ENCODE measurements around the gene PRRG2.

Gene PRRG2

DNA sequence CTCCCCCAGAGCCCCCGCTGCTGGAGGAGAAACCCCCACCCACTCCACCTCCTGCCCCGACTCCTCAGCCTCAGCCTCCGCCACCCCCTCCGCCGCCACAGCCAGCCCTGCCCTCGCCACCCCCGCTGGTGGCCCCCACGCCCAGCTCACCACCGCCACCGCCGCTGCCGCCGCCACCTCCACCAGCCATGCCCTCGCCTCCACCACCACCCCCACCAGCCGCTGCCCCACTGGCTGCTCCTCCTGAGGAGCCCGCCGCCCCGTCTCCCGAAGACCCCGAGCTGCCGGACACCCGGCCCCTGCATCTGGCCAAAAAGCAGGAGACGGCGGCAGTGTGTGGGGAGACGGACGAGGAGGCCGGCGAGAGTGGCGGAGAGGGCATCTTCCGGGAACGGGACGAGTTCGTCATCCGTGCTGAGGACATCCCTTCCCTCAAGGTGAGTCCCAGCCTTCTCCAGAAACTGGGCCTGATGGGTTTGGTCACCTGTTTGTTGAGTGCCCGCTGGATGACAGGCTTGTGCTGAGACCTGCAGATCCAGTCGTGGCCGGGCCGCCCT is 20.4 kb downstream of the PRRG2 start:
- H3K4me2 ChIP-seq (ENCODE audit: low read length) = no peak overlapping the region
- no peaks in the 10 kb centered on the region for H3K36me3 ChIP-seq (ENCODE audit: control insufficient read depth, insufficient read depth, low read length)
- no peak overlapping the region for H3K4me3 ChIP-seq (ENCODE audit: low read depth, low read length)
- no peak overlapping the region for H2AFZ ChIP-seq
- H3K4me1 ChIP-seq = no peaks in the 10 kb centered on the region
- H3K27ac ChIP-seq = no peak overlapping the region
- TF ChIP-seq, protein P1, sequence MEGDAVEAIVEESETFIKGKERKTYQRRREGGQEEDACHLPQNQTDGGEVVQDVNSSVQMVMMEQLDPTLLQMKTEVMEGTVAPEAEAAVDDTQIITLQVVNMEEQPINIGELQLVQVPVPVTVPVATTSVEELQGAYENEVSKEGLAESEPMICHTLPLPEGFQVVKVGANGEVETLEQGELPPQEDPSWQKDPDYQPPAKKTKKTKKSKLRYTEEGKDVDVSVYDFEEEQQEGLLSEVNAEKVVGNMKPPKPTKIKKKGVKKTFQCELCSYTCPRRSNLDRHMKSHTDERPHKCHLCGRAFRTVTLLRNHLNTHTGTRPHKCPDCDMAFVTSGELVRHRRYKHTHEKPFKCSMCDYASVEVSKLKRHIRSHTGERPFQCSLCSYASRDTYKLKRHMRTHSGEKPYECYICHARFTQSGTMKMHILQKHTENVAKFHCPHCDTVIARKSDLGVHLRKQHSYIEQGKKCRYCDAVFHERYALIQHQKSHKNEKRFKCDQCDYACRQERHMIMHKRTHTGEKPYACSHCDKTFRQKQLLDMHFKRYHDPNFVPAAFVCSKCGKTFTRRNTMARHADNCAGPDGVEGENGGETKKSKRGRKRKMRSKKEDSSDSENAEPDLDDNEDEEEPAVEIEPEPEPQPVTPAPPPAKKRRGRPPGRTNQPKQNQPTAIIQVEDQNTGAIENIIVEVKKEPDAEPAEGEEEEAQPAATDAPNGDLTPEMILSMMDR (IDR thresholded peaks at IDR 0.05) = no peak
- peaks cover 57% of the 10 kb centered on the region for H3K79me2 ChIP-seq
- H3K9ac ChIP-seq = no peak overlapping the region
- no peaks in the 10 kb centered on the region for H3K27me3 ChIP-seq (ENCODE audit: control insufficient read depth, insufficient read depth, low read length)
- no peaks in the 10 kb centered on the region for H3K9me3 ChIP-seq (ENCODE audit: control insufficient read depth, low read length)

DNA sequence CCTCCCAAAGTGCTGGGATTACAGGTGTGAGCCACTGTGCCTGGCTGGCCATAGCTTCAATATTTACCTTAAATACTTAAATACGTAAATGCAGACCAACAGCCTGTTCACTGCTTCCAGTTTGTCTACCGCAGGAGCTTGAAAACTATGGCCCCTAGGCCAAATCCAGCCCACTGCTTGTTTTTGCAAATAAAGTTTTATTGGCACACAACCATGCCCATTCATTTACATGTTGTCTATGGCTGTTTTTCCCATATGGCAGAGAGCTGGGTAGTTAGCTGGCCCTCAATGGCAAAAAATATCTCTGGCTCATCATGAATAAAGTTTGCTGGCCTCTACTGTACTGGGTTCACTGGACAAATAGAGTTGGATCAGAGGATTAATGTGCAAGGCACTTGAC is 21.7 kb downstream of the PRRG2 start:
- no peaks in the 10 kb centered on the region for H3K4me1 ChIP-seq
- H2AFZ ChIP-seq = no peak overlapping the region
- TF ChIP-seq, protein P1 (IDR thresholded peaks at IDR 0.05) = no peak
- H3K27ac ChIP-seq = no peak overlapping the region
- no peaks in the 10 kb centered on the region for H3K9me3 ChIP-seq (ENCODE audit: control insufficient read depth, low read length)
- H3K4me2 ChIP-seq (ENCODE audit: low read length) = no peak overlapping the region
- H3K9ac ChIP-seq = no peak overlapping the region
- H3K36me3 ChIP-seq (ENCODE audit: control insufficient read depth, insufficient read depth, low read length) = no peaks in the 10 kb centered on the region
- peaks cover 69% of the 10 kb centered on the region for H3K79me2 ChIP-seq
- H3K4me3 ChIP-seq (ENCODE audit: low read depth, low read length) = no peak overlapping the region
- H3K27me3 ChIP-seq (ENCODE audit: control insufficient read depth, insufficient read depth, low read length) = no peaks in the 10 kb centered on the region

DNA sequence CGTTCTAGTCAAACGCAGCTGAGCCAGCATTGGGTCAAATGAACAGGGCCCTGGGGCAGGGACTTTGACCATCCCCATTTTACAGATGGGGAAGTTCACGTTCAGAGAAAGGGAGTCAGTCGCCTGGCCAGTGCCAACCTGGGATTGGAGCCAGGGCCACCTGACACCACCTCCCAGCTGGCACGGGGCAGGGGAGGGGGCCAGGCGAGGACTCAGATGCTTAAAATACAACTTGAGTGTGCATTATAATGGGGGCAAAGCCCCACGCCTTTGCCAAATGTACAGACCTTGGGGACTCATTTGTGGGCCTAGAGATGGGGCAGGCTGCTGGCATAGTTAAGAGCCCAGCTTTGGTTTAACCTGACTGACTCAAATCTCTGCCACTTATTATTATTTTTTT is 24.5 kb downstream of the PRRG2 start:
- H3K4me2 ChIP-seq (ENCODE audit: low read length) = no peak overlapping the region
- H3K9ac ChIP-seq = no peak overlapping the region
- H3K27me3 ChIP-seq (ENCODE audit: control insufficient read depth, insufficient read depth, low read length) = no peaks in the 10 kb centered on the region
- no peaks in the 10 kb centered on the region for H3K4me1 ChIP-seq
- TF ChIP-seq, protein P1 (IDR thresholded peaks at IDR 0.05) = no peak
- peaks cover 79% of the 10 kb centered on the region for H3K79me2 ChIP-seq
- no peak overlapping the region for H3K27ac ChIP-seq
- no peak overlapping the region for H3K4me3 ChIP-seq (ENCODE audit: low read depth, low read length)
- H3K36me3 ChIP-seq (ENCODE audit: control insufficient read depth, insufficient read depth, low read length) = no peaks in the 10 kb centered on the region
- H2AFZ ChIP-seq = no peak overlapping the region
- no peaks in the 10 kb centered on the region for H3K9me3 ChIP-seq (ENCODE audit: control insufficient read depth, low read length)

DNA sequence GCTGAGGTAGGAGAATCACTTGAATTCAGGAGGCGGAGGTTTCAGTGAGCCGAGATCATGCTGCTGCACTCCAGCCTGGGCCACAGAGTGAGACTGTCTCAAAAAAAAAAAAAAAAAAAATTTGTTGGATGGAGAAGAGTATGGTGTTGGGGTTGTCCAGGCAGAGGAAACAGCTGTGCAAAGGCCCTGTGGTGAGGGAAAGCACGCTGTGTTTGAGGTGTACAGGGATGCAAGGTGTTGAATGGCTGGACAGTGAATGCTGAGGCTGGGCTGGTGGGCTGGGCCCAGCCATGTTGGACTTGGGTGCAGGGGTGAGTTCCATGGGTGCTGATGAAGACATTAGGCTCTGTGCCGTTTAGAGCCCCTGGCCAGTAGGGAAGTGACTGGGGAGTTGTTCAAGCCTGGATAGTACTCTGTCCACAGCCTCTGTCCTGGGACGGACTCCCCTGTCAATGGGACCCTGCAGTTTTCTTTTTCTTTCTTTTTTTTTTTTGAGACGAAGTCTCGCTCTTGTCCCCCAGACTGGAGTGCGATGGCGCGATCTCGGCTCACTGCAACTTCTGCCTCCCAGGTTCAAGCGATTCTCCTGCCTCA is 28.5 kb downstream of the PRRG2 start:
- Histone ChIP-seq H3K27ac (no peak overlapping the region), H3K4me1 (no peaks in the 10 kb centered on the region), H3K79me2 (peaks cover 84% of the 10 kb centered on the region), H3K4me2 (ENCODE audit: low read length) (no peak overlapping the region), H3K27me3 (ENCODE audit: control insufficient read depth, insufficient read depth, low read length) (no peaks in the 10 kb centered on the region), H3K36me3 (ENCODE audit: control insufficient read depth, insufficient read depth, low read length) (no peaks in the 10 kb centered on the region), H3K9ac (no peak overlapping the region), H3K4me3 (ENCODE audit: low read depth, low read length) (no peak overlapping the region), H3K9me3 (ENCODE audit: control insufficient read depth, low read length) (no peaks in the 10 kb centered on the region), H2AFZ (no peak overlapping the region)
- TF ChIP-seq, protein P1 (IDR thresholded peaks at IDR 0.05) = no peak

DNA sequence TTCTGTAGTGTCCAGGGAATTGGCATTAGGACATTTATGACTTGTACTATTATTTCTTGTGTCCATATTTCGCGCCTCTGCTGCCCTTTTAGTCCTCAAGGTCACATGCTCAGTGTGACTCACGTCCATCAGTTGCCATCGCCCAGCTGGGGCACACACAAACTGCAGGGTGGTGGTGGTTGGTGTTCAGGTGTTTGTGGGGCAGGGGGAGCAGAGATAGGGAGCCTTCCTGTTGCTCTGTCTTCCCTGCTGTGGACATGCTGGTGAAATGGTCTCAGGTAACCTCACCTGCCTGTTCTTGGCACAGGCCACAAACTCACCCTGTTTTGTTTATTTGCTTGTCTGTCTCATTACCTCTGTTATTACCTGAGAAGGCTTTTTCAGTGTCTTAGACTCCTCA is 32.3 kb downstream of the PRRG2 start:
- Histone ChIP-seq H3K4me1 (no peaks in the 10 kb centered on the region), H3K4me2 (ENCODE audit: low read length) (no peak overlapping the region), H3K27ac (no peak overlapping the region), H3K36me3 (ENCODE audit: control insufficient read depth, insufficient read depth, low read length) (no peaks in the 10 kb centered on the region), H3K9me3 (ENCODE audit: control insufficient read depth, low read length) (no peaks in the 10 kb centered on the region), H3K79me2 (peaks cover 64% of the 10 kb centered on the region), H3K27me3 (ENCODE audit: control insufficient read depth, insufficient read depth, low read length) (no peaks in the 10 kb centered on the region), H2AFZ (no peak overlapping the region), H3K9ac (no peak overlapping the region), H3K4me3 (ENCODE audit: low read depth, low read length) (no peak overlapping the region)
- TF ChIP-seq, protein P1 (IDR thresholded peaks at IDR 0.05) = no peak
